HG02840 (cell line): ENCODE measurements around the gene PLCB1.

Source experiments
- ATAC-seq: cut with Tn5 transposase; IDR thresholded peaks from one replicate; pipeline ENCODE4 v1.9.1; 2021; ENCODE audit warnings: mild to moderate bottlenecking, moderate library complexity, moderate number of reproducible peaks; ENCODE audit not compliant: unreplicated experiment, low FRiP score

Gene PLCB1

GRCh38 chr20:8292793-8293192 lies 160.7 kb downstream of the PLCB1 start:
- no peak for ATAC-seq

GRCh38 chr20:8293750-8294149 lies 161.7 kb downstream of the PLCB1 start:
- no peak for ATAC-seq

- ATAC-seq: no peak
These were observed 164.5 kb downstream of the PLCB1 start for GRCh38 chr20:8296536-8296935.

- ATAC-seq: no peak
These were observed 166.5 kb downstream of the PLCB1 start for GRCh38 chr20:8298426-8299043.

- no peak for ATAC-seq
These were observed 167.9 kb downstream of the PLCB1 start for GRCh38 chr20:8299921-8300320.

- no peak for ATAC-seq
These were observed 169.6 kb downstream of the PLCB1 start for GRCh38 chr20:8301655-8302054.

- no peak for ATAC-seq
These were observed 171.6 kb downstream of the PLCB1 start for GRCh38 chr20:8303651-8304050.

- ATAC-seq: no peak
These were observed 172.2 kb downstream of the PLCB1 start for GRCh38 chr20:8304124-8304816.

GRCh38 chr20:8305449-8305978 lies 173.4 kb downstream of the PLCB1 start:
- ATAC-seq: peak; percentile 69

- ATAC-seq: no peak
These were observed 174.9 kb downstream of the PLCB1 start for GRCh38 chr20:8306937-8307336.

- ATAC-seq: no peak
These were observed 177.6 kb downstream of the PLCB1 start for GRCh38 chr20:8309634-8310033.

GRCh38 chr20:8310618-8311017 lies 178.6 kb downstream of the PLCB1 start:
- ATAC-seq: no peak

GRCh38 chr20:8313073-8313472 lies 181.0 kb downstream of the PLCB1 start:
- no peak for ATAC-seq

- no peak for ATAC-seq
These were observed 183.8 kb downstream of the PLCB1 start for GRCh38 chr20:8315639-8316573.

GRCh38 chr20:8317448-8317847 lies 185.4 kb downstream of the PLCB1 start:
- ATAC-seq: no peak

- ATAC-seq: no peak
These were observed 187.0 kb downstream of the PLCB1 start for GRCh38 chr20:8318965-8319625.

- ATAC-seq: no peak
These were observed 188.2 kb downstream of the PLCB1 start for GRCh38 chr20:8320306-8320705.

GRCh38 chr20:8321001-8321400 lies 188.9 kb downstream of the PLCB1 start:
- ATAC-seq: no peak

- ATAC-seq: no peak
These were observed 190.7 kb downstream of the PLCB1 start for GRCh38 chr20:8322662-8323217.

GRCh38 chr20:8326191-8326590 lies 194.1 kb downstream of the PLCB1 start:
- ATAC-seq: no peak
